ENCODE data around the gene UNC93B1.

Gene UNC93B1

DNA sequence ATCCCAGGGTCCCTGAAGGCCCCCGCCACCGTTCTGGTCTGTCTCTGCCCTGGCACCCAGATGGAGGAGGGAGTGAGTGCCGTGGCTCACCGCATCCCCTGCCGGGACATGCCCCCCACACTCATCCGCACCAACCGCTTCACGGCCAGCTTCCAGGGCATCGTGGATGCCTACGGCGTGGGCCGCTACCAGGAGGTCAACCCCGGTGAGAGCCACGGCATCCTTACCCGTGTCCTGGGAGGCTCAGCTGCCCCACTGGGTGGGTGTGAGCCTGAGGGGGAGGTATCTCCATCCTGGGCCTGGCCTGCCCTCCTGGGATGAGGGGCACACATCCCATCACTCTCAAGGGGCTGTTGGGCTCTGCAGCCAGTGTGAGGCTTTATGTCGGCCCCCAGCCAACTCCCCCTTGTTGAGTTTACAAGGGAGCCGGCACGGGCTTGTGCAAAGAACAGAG lies 41.0 kb upstream of the UNC93B1 start:
- Histone ChIP-seq H3K4me3 (ENCODE audit: low read depth in 1 of 5, low read length in 5 of 5) (no peak overlapping the region), H3K9ac (ENCODE audit: low read length in 5 of 5) (no peak overlapping the region), H3K9me3 (ENCODE audit: control insufficient read depth in 5 of 5, low read length in 5 of 5) (no peaks in the 10 kb centered on the region), H3K36me3 (ENCODE audit: control insufficient read depth in 5 of 5, insufficient read depth in 5 of 5, low read length in 5 of 5) (peaks cover 0 to 73% (median 58%) of the 10 kb centered on the region in 5 donors), H3K27ac (ENCODE audit: low read depth, low read length) (no peak overlapping the region), H3K27me3 (ENCODE audit: control insufficient read depth in 5 of 5, insufficient read depth in 4 of 5, low read length in 5 of 5) (no peaks in the 10 kb centered on the region), H3K4me1 (ENCODE audit: control insufficient read depth in 5 of 5, insufficient read depth in 5 of 5, low read length in 5 of 5) (peaks cover 0 to 26% (median 18%) of the 10 kb centered on the region in 5 donors)

DNA sequence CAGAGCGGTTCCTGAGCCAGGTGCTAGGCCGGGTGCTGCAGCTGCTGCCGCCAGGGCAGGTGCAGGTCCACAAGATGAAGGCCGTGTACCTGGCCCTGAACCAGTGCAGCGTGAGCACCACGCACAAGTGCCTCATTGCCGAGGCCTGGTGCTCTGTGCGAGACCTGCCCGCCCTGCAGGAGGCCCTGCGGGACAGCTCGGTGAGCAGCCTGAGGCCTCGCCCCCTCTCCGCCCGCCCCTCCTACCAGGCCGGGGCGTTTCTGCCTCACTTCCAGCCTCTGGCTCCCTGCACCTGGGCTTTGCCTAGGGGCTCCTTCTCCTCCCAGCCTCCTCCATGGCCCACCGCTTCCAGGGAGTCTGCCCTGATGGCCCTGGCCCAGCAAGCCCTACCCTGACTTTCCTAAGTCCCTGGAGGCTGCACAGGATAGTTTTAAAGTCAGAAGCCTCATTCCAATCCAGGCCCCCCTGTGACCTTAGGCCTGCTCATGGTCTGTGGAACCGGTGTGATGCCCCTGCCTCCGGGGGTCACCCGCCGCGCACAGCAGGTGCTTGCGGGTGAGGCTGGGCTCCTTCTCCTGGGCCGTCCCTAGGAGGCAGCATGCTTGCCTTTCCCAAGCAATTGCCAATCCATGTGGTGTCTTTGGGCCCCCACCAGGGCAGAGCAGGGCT lies 40.4 kb upstream of the UNC93B1 start:
- no peaks in the 10 kb centered on the region for H3K9me3 ChIP-seq (ENCODE audit: control insufficient read depth in 5 of 5, low read length in 5 of 5)
- peaks cover 0 to 32% (median 24%) of the 10 kb centered on the region in 5 donors for H3K4me1 ChIP-seq (ENCODE audit: control insufficient read depth in 5 of 5, insufficient read depth in 5 of 5, low read length in 5 of 5)
- no peak overlapping the region for H3K9ac ChIP-seq (ENCODE audit: low read length in 5 of 5)
- peaks cover 0 to 66% (median 52%) of the 10 kb centered on the region in 5 donors for H3K36me3 ChIP-seq (ENCODE audit: control insufficient read depth in 5 of 5, insufficient read depth in 5 of 5, low read length in 5 of 5)
- no peak overlapping the region for H3K4me3 ChIP-seq (ENCODE audit: low read depth in 1 of 5, low read length in 5 of 5)
- no peak overlapping the region for H3K27ac ChIP-seq (ENCODE audit: low read depth, low read length)
- H3K27me3 ChIP-seq (ENCODE audit: control insufficient read depth in 5 of 5, insufficient read depth in 4 of 5, low read length in 5 of 5) = no peaks in the 10 kb centered on the region

DNA sequence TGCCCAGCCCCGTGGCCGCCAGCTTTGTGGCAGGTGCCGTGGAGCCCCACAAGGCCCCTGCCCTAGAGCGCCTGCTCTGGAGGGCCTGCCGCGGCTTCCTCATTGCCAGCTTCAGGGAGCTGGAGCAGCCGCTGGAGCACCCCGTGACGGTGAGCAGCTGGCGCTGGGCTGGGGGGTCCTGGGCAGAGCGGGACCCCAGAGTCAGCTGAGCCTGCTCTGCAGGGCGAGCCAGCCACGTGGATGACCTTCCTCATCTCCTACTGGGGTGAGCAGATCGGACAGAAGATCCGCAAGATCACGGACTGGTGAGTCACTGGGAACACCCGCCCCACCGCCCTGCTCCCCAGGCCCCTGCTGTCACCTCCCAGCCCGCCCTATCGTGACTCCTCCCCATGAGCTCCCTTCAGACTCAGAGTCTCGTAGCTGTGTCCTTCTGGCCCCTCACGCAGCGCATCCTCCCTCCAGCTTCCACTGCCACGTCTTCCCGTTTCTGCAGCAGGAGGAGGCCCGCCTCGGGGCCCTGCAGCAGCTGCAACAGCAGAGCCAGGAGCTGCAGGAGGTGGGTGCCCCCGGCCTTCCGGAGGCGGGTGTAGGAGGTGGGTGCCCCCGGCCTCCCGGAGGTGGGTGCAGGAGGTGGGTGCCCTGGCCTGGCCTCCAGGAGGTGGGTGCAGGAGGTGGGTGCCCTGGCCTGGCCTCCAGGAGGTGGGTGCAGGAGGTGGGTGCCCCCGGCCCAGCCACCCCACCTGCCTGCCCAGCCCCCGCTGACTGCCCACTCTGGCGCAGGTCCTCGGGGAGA lies 39.6 kb upstream of the UNC93B1 start:
- Histone ChIP-seq H3K9me3 (ENCODE audit: control insufficient read depth in 5 of 5, low read length in 5 of 5) (no peaks in the 10 kb centered on the region), H3K4me3 (ENCODE audit: low read depth in 1 of 5, low read length in 5 of 5) (no peak overlapping the region), H3K9ac (ENCODE audit: low read length in 5 of 5) (no peak overlapping the region), H3K4me1 (ENCODE audit: control insufficient read depth in 5 of 5, insufficient read depth in 5 of 5, low read length in 5 of 5) (peaks cover 0 to 38% (median 31%) of the 10 kb centered on the region in 5 donors), H3K27me3 (ENCODE audit: control insufficient read depth in 5 of 5, insufficient read depth in 4 of 5, low read length in 5 of 5) (no peaks in the 10 kb centered on the region), H3K27ac (ENCODE audit: low read depth, low read length) (peak overlapping the region; percentile 41), H3K36me3 (ENCODE audit: control insufficient read depth in 5 of 5, insufficient read depth in 5 of 5, low read length in 5 of 5) (peaks cover 0 to 59% (median 45%) of the 10 kb centered on the region in 5 donors)

DNA sequence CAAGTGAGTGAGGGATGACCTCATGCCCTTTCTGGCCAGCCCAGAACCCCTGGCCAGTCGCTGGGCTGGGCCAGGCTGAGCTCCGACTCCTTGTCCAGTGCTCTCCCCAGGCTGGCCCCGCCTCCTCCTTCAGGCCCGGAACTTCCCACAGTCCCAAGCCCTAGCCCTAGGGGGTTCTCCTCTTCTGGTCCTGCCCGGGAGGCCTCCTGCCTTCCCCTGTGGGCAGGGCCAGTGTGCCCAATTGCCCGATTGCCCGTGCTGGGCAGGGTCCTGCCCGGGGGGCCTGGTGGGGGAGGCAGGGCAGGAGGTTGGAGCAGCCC lies 39.1 kb upstream of the UNC93B1 start:
- H3K36me3 ChIP-seq (ENCODE audit: control insufficient read depth in 5 of 5, insufficient read depth in 5 of 5, low read length in 5 of 5) = peaks cover 0 to 53% (median 42%) of the 10 kb centered on the region in 5 donors
- H3K27ac ChIP-seq (ENCODE audit: low read depth, low read length) = peak overlapping the region; percentile 41

DNA sequence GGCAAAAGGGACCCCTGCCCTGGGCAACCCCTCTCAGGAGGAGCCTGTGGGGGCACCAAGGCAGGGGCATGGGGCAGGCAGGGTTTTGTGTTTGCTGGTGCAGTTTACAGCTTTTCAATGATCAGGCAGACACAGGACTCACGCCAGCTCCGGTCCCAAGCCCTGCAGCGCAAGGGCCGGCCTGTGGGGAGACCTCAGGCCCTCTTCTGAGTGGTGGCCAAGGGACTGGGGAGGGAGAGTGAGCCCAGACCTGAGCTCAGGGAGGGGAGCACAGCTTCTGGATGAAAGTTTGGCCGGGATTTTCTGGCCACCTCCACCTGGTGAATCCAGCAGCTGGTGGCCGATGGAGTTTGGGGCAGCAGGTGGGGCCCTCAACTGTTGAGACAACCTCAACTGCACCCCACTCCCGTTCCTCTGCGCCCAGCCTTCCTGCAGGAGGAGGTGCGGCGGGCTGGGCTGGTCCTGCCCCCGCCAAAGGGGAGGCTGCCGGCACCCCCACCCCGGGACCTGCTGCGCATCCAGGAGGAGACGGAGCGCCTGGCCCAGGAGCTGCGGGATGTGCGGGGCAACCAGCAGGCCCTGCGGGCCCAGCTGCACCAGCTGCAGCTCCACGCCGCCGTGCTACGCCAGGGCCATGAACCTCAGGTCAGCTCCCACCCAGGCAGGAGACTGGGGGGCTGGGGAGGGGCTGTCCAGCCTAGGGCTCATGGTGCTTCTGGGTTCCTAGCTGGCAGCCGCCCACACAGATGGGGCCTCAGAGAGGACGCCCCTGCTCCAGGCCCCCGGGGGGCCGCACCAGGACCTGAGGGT lies 38.5 kb upstream of the UNC93B1 start:
- Histone ChIP-seq H3K4me1 (ENCODE audit: control insufficient read depth in 5 of 5, insufficient read depth in 5 of 5, low read length in 5 of 5) (peaks cover 0 to 49% (median 42%) of the 10 kb centered on the region in 5 donors), H3K27ac (ENCODE audit: low read depth, low read length) (peak overlapping the region; percentile 41)

More for the DNA sequence above, 39.1 kb upstream of the UNC93B1 start:
- peaks cover 0 to 43% (median 37%) of the 10 kb centered on the region in 5 donors for H3K4me1 ChIP-seq (ENCODE audit: control insufficient read depth in 5 of 5, insufficient read depth in 5 of 5, low read length in 5 of 5)
- no peaks in the 10 kb centered on the region for H3K9me3 ChIP-seq (ENCODE audit: control insufficient read depth in 5 of 5, low read length in 5 of 5)
- H3K4me3 ChIP-seq (ENCODE audit: low read depth in 1 of 5, low read length in 5 of 5) = no peak overlapping the region
- no peaks in the 10 kb centered on the region for H3K27me3 ChIP-seq (ENCODE audit: control insufficient read depth in 5 of 5, insufficient read depth in 4 of 5, low read length in 5 of 5)
- no peak overlapping the region for H3K9ac ChIP-seq (ENCODE audit: low read length in 5 of 5)

DNA sequence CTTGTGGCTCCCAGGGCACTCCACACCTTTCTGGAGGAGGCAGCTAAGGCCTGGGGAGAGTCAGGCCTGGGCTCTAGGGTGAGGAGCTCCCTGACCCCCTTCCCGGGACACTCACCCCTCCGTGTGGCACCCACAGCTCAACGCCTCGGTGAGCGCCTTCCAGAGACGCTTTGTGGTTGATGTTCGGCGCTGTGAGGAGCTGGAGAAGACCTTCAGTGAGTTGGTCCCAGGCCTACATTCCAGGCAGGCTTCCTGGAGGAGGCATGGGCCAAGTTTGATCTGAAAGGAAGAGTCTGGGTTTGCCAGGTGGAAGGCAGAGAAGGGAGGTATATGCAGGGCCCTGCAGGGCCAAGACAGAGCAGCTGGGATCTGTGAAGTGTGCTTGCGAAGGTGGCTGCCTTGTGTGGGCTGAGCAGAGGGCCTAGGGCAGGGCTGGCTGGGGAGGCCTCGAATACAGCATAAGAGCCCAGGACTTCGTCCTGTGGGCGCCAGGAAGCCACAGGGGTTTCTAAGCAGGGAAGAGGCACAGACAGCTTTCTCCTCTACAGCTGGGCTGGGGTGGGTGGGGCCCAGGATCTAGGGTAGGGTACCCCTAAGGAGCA lies 37.8 kb upstream of the UNC93B1 start:
- H3K9me3 ChIP-seq (ENCODE audit: control insufficient read depth in 5 of 5, low read length in 5 of 5) = no peaks in the 10 kb centered on the region
- no peaks in the 10 kb centered on the region for H3K27me3 ChIP-seq (ENCODE audit: control insufficient read depth in 5 of 5, insufficient read depth in 4 of 5, low read length in 5 of 5)
- H3K4me1 ChIP-seq (ENCODE audit: control insufficient read depth in 5 of 5, insufficient read depth in 5 of 5, low read length in 5 of 5) = peaks cover 0 to 56% (median 49%) of the 10 kb centered on the region in 5 donors
- H3K9ac ChIP-seq (ENCODE audit: low read length in 5 of 5) = no peak overlapping the region
- H3K36me3 ChIP-seq (ENCODE audit: control insufficient read depth in 5 of 5, insufficient read depth in 5 of 5, low read length in 5 of 5) = peaks cover 0 to 46% (median 37%) of the 10 kb centered on the region in 5 donors
- peak overlapping the region; percentile 83 for H3K27ac ChIP-seq (ENCODE audit: low read depth, low read length)
- no peak overlapping the region for H3K4me3 ChIP-seq (ENCODE audit: low read depth in 1 of 5, low read length in 5 of 5)

More for the DNA sequence above, 38.5 kb upstream of the UNC93B1 start:
- Histone ChIP-seq H3K9ac (ENCODE audit: low read length in 5 of 5) (peak overlapping the region in 1 of 5 donors; percentile 14), H3K36me3 (ENCODE audit: control insufficient read depth in 5 of 5, insufficient read depth in 5 of 5, low read length in 5 of 5) (peaks cover 0 to 48% (median 38%) of the 10 kb centered on the region in 5 donors), H3K27me3 (ENCODE audit: control insufficient read depth in 5 of 5, insufficient read depth in 4 of 5, low read length in 5 of 5) (no peaks in the 10 kb centered on the region), H3K4me3 (ENCODE audit: low read depth in 1 of 5, low read length in 5 of 5) (no peak overlapping the region), H3K9me3 (ENCODE audit: control insufficient read depth in 5 of 5, low read length in 5 of 5) (no peaks in the 10 kb centered on the region)

DNA sequence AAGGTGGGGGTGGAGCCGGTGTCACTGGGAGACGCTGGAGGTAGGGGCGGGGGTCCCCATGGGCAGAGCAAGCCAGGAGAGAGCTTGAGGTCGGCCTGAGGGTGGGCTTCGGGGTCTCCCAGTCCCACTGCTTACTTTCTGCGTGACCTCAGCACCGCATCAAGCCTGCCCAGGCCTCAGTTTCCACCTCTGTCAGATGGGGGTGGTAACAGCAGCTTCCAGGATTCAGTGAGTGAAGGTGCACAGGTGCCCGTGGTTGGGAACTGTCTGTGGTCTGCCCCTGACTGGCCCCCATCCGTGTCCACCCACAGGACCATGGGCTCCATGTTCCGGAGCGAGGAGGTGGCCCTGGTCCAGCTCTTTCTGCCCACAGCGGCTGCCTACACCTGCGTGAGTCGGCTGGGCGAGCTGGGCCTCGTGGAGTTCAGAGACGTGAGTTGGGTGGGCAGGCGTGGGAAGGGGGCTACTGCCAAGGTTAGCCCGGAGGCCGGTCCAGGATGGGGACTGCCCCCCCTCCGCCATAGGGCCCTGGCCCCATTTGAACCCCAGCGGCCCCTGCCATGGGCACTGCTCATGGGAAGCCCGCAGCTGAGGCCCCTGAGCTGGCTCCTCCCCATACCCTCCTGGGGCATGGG lies 37.2 kb upstream of the UNC93B1 start:
- Histone ChIP-seq H3K9me3 (ENCODE audit: control insufficient read depth in 5 of 5, low read length in 5 of 5) (no peaks in the 10 kb centered on the region), H3K27ac (ENCODE audit: low read depth, low read length) (peak overlapping the region; percentile 83), H3K27me3 (ENCODE audit: control insufficient read depth in 5 of 5, insufficient read depth in 4 of 5, low read length in 5 of 5) (no peaks in the 10 kb centered on the region), H3K4me3 (ENCODE audit: low read depth in 1 of 5, low read length in 5 of 5) (peak overlapping the region in 4 of 5 donors; percentile 26 to 85 (median 79)), H3K36me3 (ENCODE audit: control insufficient read depth in 5 of 5, insufficient read depth in 5 of 5, low read length in 5 of 5) (peaks cover 0 to 46% (median 32%) of the 10 kb centered on the region in 5 donors), H3K9ac (ENCODE audit: low read length in 5 of 5) (peak overlapping the region in 4 of 5 donors; percentile 73 to 80 (median 76)), H3K4me1 (ENCODE audit: control insufficient read depth in 5 of 5, insufficient read depth in 5 of 5, low read length in 5 of 5) (peaks cover 0 to 62% (median 56%) of the 10 kb centered on the region in 5 donors)

DNA sequence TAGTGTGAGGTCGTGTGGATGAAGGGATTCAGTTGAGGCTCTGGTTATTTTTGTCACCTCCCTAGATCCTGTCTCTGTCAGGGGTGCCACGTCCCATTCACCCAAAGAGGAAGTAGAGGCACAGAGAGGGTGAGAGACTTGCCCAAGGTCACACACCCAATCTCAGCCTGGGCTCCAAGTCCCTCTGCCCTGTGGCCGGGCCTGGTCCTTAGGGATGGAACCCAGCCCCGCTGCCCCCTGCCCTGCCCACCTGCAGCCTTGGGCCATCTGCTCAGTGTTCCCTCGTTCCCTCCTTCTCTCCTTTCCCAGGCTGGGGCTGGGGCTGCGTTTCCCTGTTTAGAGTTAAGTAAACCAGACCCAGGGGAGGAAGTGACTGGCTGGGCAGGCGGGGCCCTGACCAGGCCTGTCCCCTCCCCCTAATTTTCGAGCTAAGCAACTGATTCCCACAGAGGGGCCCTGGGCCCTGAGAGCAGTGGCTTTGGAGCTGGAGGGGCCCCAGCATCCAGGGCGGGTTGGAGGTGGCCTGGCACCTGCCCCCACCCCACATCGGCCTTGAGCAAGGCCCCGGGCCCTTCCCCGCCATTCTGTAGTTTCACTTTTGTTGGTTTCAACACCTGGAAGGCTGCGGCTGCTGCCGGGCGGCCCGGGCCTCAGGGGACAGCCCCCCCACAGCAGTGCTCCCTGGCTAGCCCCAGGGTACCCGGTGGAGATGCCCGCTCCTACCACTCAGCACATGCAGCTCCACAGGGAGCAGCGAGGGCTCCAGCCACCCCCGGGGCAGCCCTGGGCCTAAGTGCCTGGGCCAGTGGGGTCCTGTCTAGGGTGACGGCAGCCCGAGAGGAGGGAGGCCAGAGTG lies 36.4 kb upstream of the UNC93B1 start:
- Histone ChIP-seq H3K36me3 (ENCODE audit: control insufficient read depth in 5 of 5, insufficient read depth in 5 of 5, low read length in 5 of 5) (peaks cover 0 to 45% (median 27%) of the 10 kb centered on the region in 5 donors), H3K4me1 (ENCODE audit: control insufficient read depth in 5 of 5, insufficient read depth in 5 of 5, low read length in 5 of 5) (peaks cover 0 to 64% (median 58%) of the 10 kb centered on the region in 5 donors), H3K9ac (ENCODE audit: low read length in 5 of 5) (peak overlapping the region; percentile 56 to 80 (median 76)), H3K27me3 (ENCODE audit: control insufficient read depth in 5 of 5, insufficient read depth in 4 of 5, low read length in 5 of 5) (no peaks in the 10 kb centered on the region), H3K4me3 (ENCODE audit: low read depth in 1 of 5, low read length in 5 of 5) (peak overlapping the region; percentile 26 to 85 (median 76)), H3K9me3 (ENCODE audit: control insufficient read depth in 5 of 5, low read length in 5 of 5) (no peaks in the 10 kb centered on the region), H3K27ac (ENCODE audit: low read depth, low read length) (peak overlapping the region; percentile 83)
